Ascending aorta (tissue), 2 donors: ENCODE measurements around the gene SELENOT. TPM values are rescaled to one million over a fixed set of nuclear protein-coding genes. Genes with fewer than 3 reads are reported as not detected.

ENCODE experiments used
- DNase-seq, 2 donors: peaks; one replicate each; pipeline ENCODE4 v3.0.0-alpha.2; 2019; ENCODE audit warnings: low spot score in 2 of 2
- H3K27ac ChIP-seq, 2 donors: fragments of 200-600 bp; sonication (generic); one replicate each; pipeline ENCODE4 v1.5.1; 2016 to 2017; ENCODE audit warnings: mild to moderate bottlenecking in 1 of 2
- H3K27me3 ChIP-seq: fragments of 200-600 bp; sonication (generic); one replicate; pipeline ENCODE4 v1.5.1; 2017
- H3K36me3 ChIP-seq, 2 donors: fragments of 200-600 bp; sonication (generic); one replicate each; pipeline ENCODE4 v1.5.1; 2016
- H3K4me1 ChIP-seq, 2 donors: fragments of 200-600 bp; sonication (generic); one replicate each; pipeline ENCODE4 v1.5.1; 2016 to 2017; ENCODE audit warnings: mild to moderate bottlenecking in 1 of 2
- H3K4me3 ChIP-seq, 2 donors: fragments of 200-600 bp; sonication (generic); one replicate each; pipeline ENCODE4 v1.5.1; 2016 to 2017; ENCODE audit warnings: mild to moderate bottlenecking in 1 of 2
- H3K9me3 ChIP-seq, 2 donors: fragments of 200-600 bp; sonication (generic); one replicate each; pipeline ENCODE4 v1.5.1; 2016
- CTCF ChIP-seq, 3 experiments: fragments of 200-600 bp in 2 of 3; fragments of 450-650 bp in 1 of 3; sonication (generic) in 2 of 3; IDR thresholded peaks; one replicate each; pipeline ENCODE4 v1.5.1; 2016 to 2019; ENCODE audit warnings: antibody characterized with exemption in 3 of 3, mild to moderate bottlenecking in 1 of 3, moderate library complexity in 1 of 3
- intact Hi-C: fragments of 100-400 bp; cut with DNase I; formaldehyde crosslinking; loops from one replicate; pipeline ENCODE4 v1.15.1; 2023
- total RNA-seq: library from RNA; depleted of rRNA; stranded (reverse); fragments of >200 nt; gene quantifications from one replicate; pipeline ENCODE4 v1.1.0, GENCODE V29; 2016

SELENOT gene
- total RNA-seq, 1 donor from 2014 or later = 112 TPM

- H3K27ac ChIP-seq = peak overlapping the region; percentile 95 to 96
- intact Hi-C loops = loop anchor here (1.0 to 5.0 kb wide), 4 partner anchors 56 to 195 kb away; partner anchors contain the start of genes EIF2A, ERICH6, SERP1 and SIAH2
- peaks cover 8 to 21% of the 10 kb centered on the region in 2 donors for H3K4me1 ChIP-seq
- H3K9me3 ChIP-seq = no peaks in the 10 kb centered on the region
- H3K36me3 ChIP-seq = peaks cover 0 to 2% of the 10 kb centered on the region in 2 donors
- H3K4me3 ChIP-seq = peak overlapping the region; percentile 80 to 83
- DNase-seq = no peak
- no peak for TF ChIP-seq CTCF (IDR thresholded peaks at IDR 0.05)
- H3K27me3 ChIP-seq = no peaks in the 10 kb centered on the region
Observed at GRCh38 chr3:150602426-150603152, 532 bp upstream of the SELENOT start.

GRCh38 chr3:150603980-150604319 lies 829 bp downstream of the SELENOT start:
- intact Hi-C loops = loop anchor here (1.0 to 5.0 kb wide), 4 partner anchors 58 to 197 kb away; partner anchors contain the start of genes EIF2A, ERICH6, SERP1 and SIAH2
- Histone ChIP-seq H3K36me3 (peaks cover 0 to 2% of the 10 kb centered on the region in 2 donors), H3K9me3 (no peaks in the 10 kb centered on the region), H3K27me3 (no peaks in the 10 kb centered on the region), H3K4me1 (peaks cover 8 to 21% of the 10 kb centered on the region in 2 donors), H3K4me3 (peak overlapping the region; percentile 80 to 83), H3K27ac (peak overlapping the region; percentile 95 to 96)
- no peak for DNase-seq
- no peak for TF ChIP-seq CTCF (IDR thresholded peaks at IDR 0.05)

GRCh38 chr3:150605998-150606641 lies 3.0 kb downstream of the SELENOT start:
- Histone ChIP-seq H3K9me3 (no peaks in the 10 kb centered on the region), H3K4me3 (no peak overlapping the region), H3K27ac (peak overlapping the region in 1 of 2 donors; percentile 34), H3K36me3 (peaks cover 0 to 2% of the 10 kb centered on the region in 2 donors), H3K4me1 (peaks cover 8 to 26% of the 10 kb centered on the region in 2 donors), H3K27me3 (no peaks in the 10 kb centered on the region)
- no peak for TF ChIP-seq CTCF (IDR thresholded peaks at IDR 0.05)
- DNase-seq = no peak
- intact Hi-C loops = no loop called here

- peaks cover 3 to 10% of the 10 kb centered on the region in 2 donors for H3K36me3 ChIP-seq
- TF ChIP-seq CTCF (IDR thresholded peaks at IDR 0.05) = no peak
- intact Hi-C loops = no loop called here
Observed at GRCh38 chr3:150607267-150608065, 4.3 kb downstream of the SELENOT start.

GRCh38 chr3:150609988-150610387 lies 6.9 kb downstream of the SELENOT start:
- Histone ChIP-seq H3K27ac (no peak overlapping the region), H3K36me3 (peaks cover 3 to 10% of the 10 kb centered on the region in 2 donors), H3K4me3 (no peak overlapping the region), H3K4me1 (peaks cover 0 to 13% of the 10 kb centered on the region in 2 donors), H3K27me3 (no peaks in the 10 kb centered on the region), H3K9me3 (no peaks in the 10 kb centered on the region)
- no peak for TF ChIP-seq CTCF (IDR thresholded peaks at IDR 0.05)
- intact Hi-C loops = no loop called here
- DNase-seq = no peak

More at GRCh38 chr3:150607267-150608065, 4.3 kb downstream of the SELENOT start:
- no peak for DNase-seq
- H3K4me1 ChIP-seq = peaks cover 8 to 24% of the 10 kb centered on the region in 2 donors
- H3K27ac ChIP-seq = no peak overlapping the region
- no peaks in the 10 kb centered on the region for H3K27me3 ChIP-seq
- no peak overlapping the region for H3K4me3 ChIP-seq
- no peaks in the 10 kb centered on the region for H3K9me3 ChIP-seq
